Limb (tissue), 2 donors: ENCODE measurements around the gene PGM1.
A peak's percentile ranks its signal among the peaks of the same experiment; 100 is the strongest.

Experiments used
- DNase-seq, 2 donors: peaks; one replicate each; pipeline ENCODE4 v3.0.0-alpha.2; 2016; ENCODE audit errors: extremely low spot score in 2 of 2

PGM1 gene

GRCh38 chr1:63698001-63698838 is 105.0 kb downstream of the PGM1 start:
- DNase-seq, result no peak

GRCh38 chr1:63701187-63701586 is 108.0 kb downstream of the PGM1 start:
- DNase-seq, result no peak

GRCh38 chr1:63703701-63704107 is 110.5 kb downstream of the PGM1 start:
- peak in 1 of 2 donors; percentile 56 for DNase-seq

GRCh38 chr1:63704443-63704842 is 111.2 kb downstream of the PGM1 start:
- no peak for DNase-seq

- no peak for DNase-seq
Observed at GRCh38 chr1:63705078-63705477, 111.9 kb downstream of the PGM1 start.

GRCh38 chr1:63709267-63709828 is 116.1 kb downstream of the PGM1 start:
- DNase-seq, result no peak
